H7 (cell line): Measurements from ENCODE around the gene PEX14. TPM values are rescaled to one million over a fixed set of nuclear protein-coding genes. Genes with fewer than 3 reads are reported as not detected.

Experiments
- DNase-seq: peaks from one replicate; pipeline ENCODE4 v3.0.0; 2012
- H3K27me3 ChIP-seq: 2 replicates; pipeline ENCODE4 v1.6.0; 2011; ENCODE audit warnings: mild to moderate bottlenecking, low read length; ENCODE audit not compliant: control insufficient read depth, insufficient read depth
- H3K36me3 ChIP-seq: replicated peaks from 2 replicates; pipeline ENCODE4 v1.5.1; 2011; ENCODE audit warnings: low read length; ENCODE audit not compliant: control insufficient read depth, insufficient read depth
- H3K4me3 ChIP-seq: 2 replicates; pipeline ENCODE4 v1.5.1; 2011; ENCODE audit warnings: low read depth, mild to moderate bottlenecking, control low read depth, low read length, moderate library complexity; ENCODE audit not compliant: insufficient read depth
- total RNA-seq: library from RNA; depleted of rRNA; stranded (reverse); fragments of >200 nt; shearing (Covaris generic); gene quantifications from 2 replicates; pipeline ENCODE4 v1.2.3, GENCODE V29; 2014

Gene PEX14
- total RNA-seq, 1 experiment from 2014 or later, result 58.5 TPM

- DNase-seq, result peak; percentile 65
- Histone ChIP-seq H3K36me3 (no peaks in the 10 kb centered on the region; the same call in 1 of the 2 replicates), H3K4me3 (no peak overlapping the region), H3K27me3 (no peaks in the 10 kb centered on the region)
Measured at GRCh38 chr1:10514490-10515235, 39.9 kb downstream of the PEX14 start.

- no peak for DNase-seq
- no peaks in the 10 kb centered on the region for H3K27me3 ChIP-seq
- no peak overlapping the region for H3K4me3 ChIP-seq
Measured at GRCh38 chr1:10515301-10515975, 40.7 kb downstream of the PEX14 start.

GRCh38 chr1:10515976-10516750 is 41.4 kb downstream of the PEX14 start:
- Histone ChIP-seq H3K27me3 (no peaks in the 10 kb centered on the region), H3K4me3 (no peak overlapping the region), H3K36me3 (no peaks in the 10 kb centered on the region; the same call in 1 of the 2 replicates)
- no peak for DNase-seq

More at GRCh38 chr1:10515301-10515975, 40.7 kb downstream of the PEX14 start:
- H3K36me3 ChIP-seq, result no peaks in the 10 kb centered on the region; the same call in 1 of the 2 replicates

- no peak overlapping the region for H3K4me3 ChIP-seq
- DNase-seq, result no peak
- no peaks in the 10 kb centered on the region; the same call in 1 of the 2 replicates for H3K36me3 ChIP-seq
- H3K27me3 ChIP-seq, result no peaks in the 10 kb centered on the region
Measured at GRCh38 chr1:10516925-10517676, 42.4 kb downstream of the PEX14 start.

- no peaks in the 10 kb centered on the region; the same call in 1 of the 2 replicates for H3K36me3 ChIP-seq
- H3K4me3 ChIP-seq, result no peak overlapping the region
- no peak for DNase-seq
- H3K27me3 ChIP-seq, result no peaks in the 10 kb centered on the region
Measured at GRCh38 chr1:10517677-10517982, 42.9 kb downstream of the PEX14 start.

GRCh38 chr1:10519016-10519417 is 44.3 kb downstream of the PEX14 start:
- DNase-seq, result no peak
- Histone ChIP-seq H3K4me3 (no peak overlapping the region), H3K27me3 (no peaks in the 10 kb centered on the region), H3K36me3 (no peaks in the 10 kb centered on the region; the same call in 1 of the 2 replicates)

GRCh38 chr1:10520497-10520896 is 45.7 kb downstream of the PEX14 start:
- no peak for DNase-seq
- Histone ChIP-seq H3K36me3 (no peaks in the 10 kb centered on the region; the same call in 1 of the 2 replicates), H3K27me3 (no peaks in the 10 kb centered on the region), H3K4me3 (no peak overlapping the region)

- Histone ChIP-seq H3K27me3 (no peaks in the 10 kb centered on the region), H3K4me3 (no peak overlapping the region)
Measured at GRCh38 chr1:10520952-10521351, 46.2 kb downstream of the PEX14 start.

GRCh38 chr1:10521537-10522157 is 46.9 kb downstream of the PEX14 start:
- DNase-seq, result no peak
- no peaks in the 10 kb centered on the region for H3K27me3 ChIP-seq
- H3K4me3 ChIP-seq, result no peak overlapping the region
- no peaks in the 10 kb centered on the region for H3K36me3 ChIP-seq

More at GRCh38 chr1:10520952-10521351, 46.2 kb downstream of the PEX14 start:
- DNase-seq, result no peak
- no peaks in the 10 kb centered on the region for H3K36me3 ChIP-seq

- DNase-seq, result no peak
- Histone ChIP-seq H3K27me3 (no peaks in the 10 kb centered on the region), H3K4me3 (no peak overlapping the region), H3K36me3 (no peaks in the 10 kb centered on the region)
Measured at GRCh38 chr1:10522322-10522860, 47.6 kb downstream of the PEX14 start.

- H3K36me3 ChIP-seq, result no peaks in the 10 kb centered on the region
- no peaks in the 10 kb centered on the region for H3K27me3 ChIP-seq
- DNase-seq, result no peak
- H3K4me3 ChIP-seq, result no peak overlapping the region
Measured at GRCh38 chr1:10525208-10525607, 50.5 kb downstream of the PEX14 start.

- no peaks in the 10 kb centered on the region for H3K36me3 ChIP-seq
- no peaks in the 10 kb centered on the region for H3K27me3 ChIP-seq
- DNase-seq, result no peak
- H3K4me3 ChIP-seq, result no peak overlapping the region
Measured at GRCh38 chr1:10528066-10529014, 53.6 kb downstream of the PEX14 start.

GRCh38 chr1:10529091-10529490 is 54.3 kb downstream of the PEX14 start:
- no peaks in the 10 kb centered on the region for H3K27me3 ChIP-seq
- no peak overlapping the region for H3K4me3 ChIP-seq
- DNase-seq, result no peak
- no peaks in the 10 kb centered on the region for H3K36me3 ChIP-seq
